DND-41 (cell line): ENCODE results near the gene HAP1.

Experiments
- ATAC-seq: fragments of 200-7000 bp; cut with Tn5 transposase; 3 replicates; pipeline ENCODE4 v1.9.1; 2021; ENCODE audit warnings: low read depth; ENCODE audit not compliant: insufficient read depth
- DNase-seq: peaks from one replicate; pipeline ENCODE4 v3.0.0-alpha.2; 2020
- H2AFZ ChIP-seq: 2 replicates; pipeline ENCODE4 v1.6.0; 2012; ENCODE audit warnings: low read depth, low read length
- H3K27ac ChIP-seq: 2 replicates; pipeline ENCODE4 v1.5.1; 2012; ENCODE audit warnings: low read length, inconsistent platforms
- H3K27me3 ChIP-seq: fragments of 200-600 bp; sonication (generic); 2 replicates; pipeline ENCODE4 v1.6.0; 2012; ENCODE audit warnings: low read length, mild to moderate bottlenecking, inconsistent platforms; ENCODE audit not compliant: insufficient read depth, poor library complexity
- H3K36me3 ChIP-seq: 2 replicates; pipeline ENCODE4 v1.5.1; 2012; ENCODE audit warnings: low read length, inconsistent platforms; ENCODE audit not compliant: insufficient read depth
- H3K4me1 ChIP-seq: 2 replicates; pipeline ENCODE4 v1.5.1; 2012; ENCODE audit warnings: mild to moderate bottlenecking, low read length; ENCODE audit not compliant: insufficient read depth
- H3K4me2 ChIP-seq: 2 replicates; pipeline ENCODE4 v1.6.0; 2012; ENCODE audit warnings: mild to moderate bottlenecking, moderate library complexity, low read length, inconsistent platforms; ENCODE audit not compliant: insufficient read depth
- H3K4me3 ChIP-seq, 2 experiments: fragments of 200-600 bp in 1 of 2; shearing (Covaris generic) in 1 of 2; 2 replicates each; pipeline ENCODE4 v1.5.1; 2012 to 2016; ENCODE audit warnings: inconsistent platforms in 2 of 2, low read length in 2 of 2, mild to moderate bottlenecking in 2 of 2, low read depth in 1 of 2, moderate library complexity in 1 of 2
- H3K79me2 ChIP-seq: 2 replicates; pipeline ENCODE4 v1.6.0; 2012; ENCODE audit warnings: low read length, inconsistent platforms; ENCODE audit not compliant: insufficient read depth
- H3K9ac ChIP-seq: 2 replicates; pipeline ENCODE4 v1.6.0; 2012; ENCODE audit warnings: low read depth, mild to moderate bottlenecking, inconsistent platforms, low read length, moderate library complexity
- H3K9me3 ChIP-seq: 2 replicates; pipeline ENCODE4 v1.5.1; 2012; ENCODE audit warnings: low read length, moderate library complexity, mild to moderate bottlenecking, inconsistent platforms; ENCODE audit not compliant: insufficient read depth, severe bottlenecking
- H4K20me1 ChIP-seq: 2 replicates; pipeline ENCODE4 v1.6.0; 2012; ENCODE audit warnings: low read length; ENCODE audit not compliant: insufficient read depth
- EZH2 ChIP-seq: IDR thresholded peaks from 3 replicates; pipeline ENCODE4 v1.6.1; 2012; ENCODE audit warnings: borderline replicate concordance, low read depth, mild to moderate bottlenecking, moderate library complexity, low read length, inconsistent platforms; ENCODE audit not compliant: severe bottlenecking
- TF ChIP-seq, protein P1 (sequence below): IDR thresholded peaks from 2 replicates; pipeline ENCODE4 v1.5.1; 2012; ENCODE audit warnings: borderline replicate concordance, low read length, moderate library complexity, mild to moderate bottlenecking; ENCODE audit not compliant: poor library complexity, severe bottlenecking; ENCODE audit errors: extremely low read depth

HAP1 gene, protein sequence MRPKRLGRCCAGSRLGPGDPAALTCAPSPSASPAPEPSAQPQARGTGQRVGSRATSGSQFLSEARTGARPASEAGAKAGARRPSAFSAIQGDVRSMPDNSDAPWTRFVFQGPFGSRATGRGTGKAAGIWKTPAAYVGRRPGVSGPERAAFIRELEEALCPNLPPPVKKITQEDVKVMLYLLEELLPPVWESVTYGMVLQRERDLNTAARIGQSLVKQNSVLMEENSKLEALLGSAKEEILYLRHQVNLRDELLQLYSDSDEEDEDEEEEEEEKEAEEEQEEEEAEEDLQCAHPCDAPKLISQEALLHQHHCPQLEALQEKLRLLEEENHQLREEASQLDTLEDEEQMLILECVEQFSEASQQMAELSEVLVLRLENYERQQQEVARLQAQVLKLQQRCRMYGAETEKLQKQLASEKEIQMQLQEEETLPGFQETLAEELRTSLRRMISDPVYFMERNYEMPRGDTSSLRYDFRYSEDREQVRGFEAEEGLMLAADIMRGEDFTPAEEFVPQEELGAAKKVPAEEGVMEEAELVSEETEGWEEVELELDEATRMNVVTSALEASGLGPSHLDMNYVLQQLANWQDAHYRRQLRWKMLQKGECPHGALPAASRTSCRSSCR

DNA sequence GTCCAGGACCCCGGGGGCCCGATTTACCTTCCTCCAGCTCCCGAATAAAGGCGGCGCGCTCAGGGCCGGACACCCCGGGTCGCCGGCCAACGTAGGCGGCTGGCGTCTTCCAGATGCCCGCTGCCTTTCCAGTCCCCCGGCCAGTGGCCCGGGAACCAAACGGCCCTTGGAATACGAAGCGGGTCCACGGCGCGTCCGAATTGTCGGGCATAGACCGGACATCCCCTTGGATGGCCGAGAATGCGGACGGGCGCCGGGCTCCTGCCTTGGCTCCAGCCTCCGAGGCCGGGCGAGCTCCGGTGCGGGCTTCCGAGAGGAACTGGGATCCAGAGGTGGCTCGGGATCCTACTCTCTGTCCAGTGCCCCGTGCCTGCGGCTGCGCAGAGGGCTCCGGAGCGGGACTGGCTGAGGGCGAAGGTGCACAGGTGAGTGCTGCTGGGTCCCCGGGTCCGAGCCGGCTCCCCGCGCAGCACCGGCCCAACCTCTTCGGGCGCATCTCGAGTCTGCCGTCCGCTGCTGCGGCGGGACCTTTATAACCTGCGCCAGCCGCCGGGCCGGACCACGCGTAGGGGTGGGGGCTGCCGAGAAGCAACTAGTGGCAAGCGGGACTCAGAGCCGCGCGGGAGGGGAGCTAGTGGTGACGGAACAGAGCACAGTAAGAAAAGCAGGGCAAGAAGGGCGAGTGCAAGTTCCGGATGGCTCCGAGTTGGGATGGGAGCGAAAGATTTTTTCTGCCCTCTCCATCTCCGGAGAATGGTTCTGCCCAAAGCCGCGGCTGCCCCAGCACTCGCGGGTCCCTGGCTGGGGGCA, at the start of gene HAP1:
HAP1 (minus strand) TSS at position 505 of the 810 bp plus-strand sequence; CDS start at position 496, 9 bp downstream.
- Histone ChIP-seq H3K27ac (no peak within 1 kb of the TSS), H3K4me2 (no peak within 1 kb of the TSS), H2AFZ (no peak within 1 kb of the TSS), H3K9me3 (no peaks in the 10 kb centered on the region), H4K20me1 (no peaks in the 10 kb centered on the region), H3K9ac (no peak within 1 kb of the TSS), H3K79me2 (no peaks in the 10 kb centered on the region), H3K27me3 (peaks cover 4% of the 10 kb centered on the region), H3K36me3 (no peaks in the 10 kb centered on the region), H3K4me1 (peaks cover 7% of the 10 kb centered on the region), H3K4me3 (no peak within 1 kb of the TSS)
- DNase-seq (no peak), ATAC-seq (no peak)
- TF ChIP-seq EZH2: no peak
- TF ChIP-seq, protein P1, sequence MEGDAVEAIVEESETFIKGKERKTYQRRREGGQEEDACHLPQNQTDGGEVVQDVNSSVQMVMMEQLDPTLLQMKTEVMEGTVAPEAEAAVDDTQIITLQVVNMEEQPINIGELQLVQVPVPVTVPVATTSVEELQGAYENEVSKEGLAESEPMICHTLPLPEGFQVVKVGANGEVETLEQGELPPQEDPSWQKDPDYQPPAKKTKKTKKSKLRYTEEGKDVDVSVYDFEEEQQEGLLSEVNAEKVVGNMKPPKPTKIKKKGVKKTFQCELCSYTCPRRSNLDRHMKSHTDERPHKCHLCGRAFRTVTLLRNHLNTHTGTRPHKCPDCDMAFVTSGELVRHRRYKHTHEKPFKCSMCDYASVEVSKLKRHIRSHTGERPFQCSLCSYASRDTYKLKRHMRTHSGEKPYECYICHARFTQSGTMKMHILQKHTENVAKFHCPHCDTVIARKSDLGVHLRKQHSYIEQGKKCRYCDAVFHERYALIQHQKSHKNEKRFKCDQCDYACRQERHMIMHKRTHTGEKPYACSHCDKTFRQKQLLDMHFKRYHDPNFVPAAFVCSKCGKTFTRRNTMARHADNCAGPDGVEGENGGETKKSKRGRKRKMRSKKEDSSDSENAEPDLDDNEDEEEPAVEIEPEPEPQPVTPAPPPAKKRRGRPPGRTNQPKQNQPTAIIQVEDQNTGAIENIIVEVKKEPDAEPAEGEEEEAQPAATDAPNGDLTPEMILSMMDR: no peak

- DNase-seq (no peak), ATAC-seq (no peak)
- TF ChIP-seq, protein P1: no peak
- TF ChIP-seq EZH2: no peak
- Histone ChIP-seq H3K79me2 (no peaks in the 10 kb centered on the region), H4K20me1 (no peaks in the 10 kb centered on the region), H3K27me3 (no peaks in the 10 kb centered on the region), H3K36me3 (no peaks in the 10 kb centered on the region), H3K4me1 (no peaks in the 10 kb centered on the region), H3K9ac (no peak overlapping the region), H3K4me3 (no peak overlapping the region), H3K9me3 (no peaks in the 10 kb centered on the region), H3K27ac (no peak overlapping the region), H2AFZ (no peak overlapping the region), H3K4me2 (no peak overlapping the region)
These were observed 47.7 kb upstream of the HAP1 start for GRCh38 chr17:41782142-41782541.

DNA sequence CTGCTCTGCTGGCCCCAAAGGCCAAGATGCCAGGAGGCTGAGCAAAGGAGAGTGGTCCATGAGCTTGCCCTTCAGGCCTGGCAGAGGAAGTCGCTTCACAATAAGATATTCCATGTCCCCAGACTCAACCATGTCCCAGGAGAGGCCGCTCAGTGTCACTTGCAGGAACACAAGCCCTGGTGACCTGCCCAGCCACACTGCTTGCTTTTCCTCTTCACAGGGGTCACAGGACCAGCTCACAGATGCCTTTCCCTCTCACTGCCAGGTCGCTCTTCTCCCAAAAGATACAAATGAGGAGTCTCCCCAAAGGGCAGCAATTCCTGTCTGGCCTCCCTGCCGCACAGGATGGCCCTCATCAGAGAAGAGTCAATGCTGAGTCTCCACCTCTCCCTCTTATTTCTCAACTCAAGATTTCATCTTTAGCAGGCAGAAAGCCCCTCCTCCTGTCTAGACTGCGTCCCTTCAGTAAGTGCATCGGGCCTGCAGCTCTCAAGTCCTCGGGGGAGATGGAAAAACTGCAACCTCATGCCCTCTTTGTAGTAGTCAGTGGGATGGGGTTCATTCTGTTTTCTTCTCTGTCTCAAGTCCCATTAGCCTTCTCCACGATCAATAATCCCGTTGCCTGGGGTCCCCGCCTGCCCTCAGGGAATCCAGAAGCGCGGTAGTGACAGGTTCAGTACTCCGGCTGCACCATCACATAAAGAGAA, 47.1 kb upstream of the HAP1 start:
- TF ChIP-seq, protein P1: no peak
- TF ChIP-seq EZH2: no peak
- Histone ChIP-seq H3K36me3 (no peaks in the 10 kb centered on the region), H3K79me2 (no peaks in the 10 kb centered on the region), H3K4me2 (no peak overlapping the region), H2AFZ (no peak overlapping the region), H3K27ac (no peak overlapping the region), H3K4me1 (no peaks in the 10 kb centered on the region), H3K9me3 (no peaks in the 10 kb centered on the region), H4K20me1 (no peaks in the 10 kb centered on the region), H3K9ac (no peak overlapping the region), H3K27me3 (no peaks in the 10 kb centered on the region), H3K4me3 (no peak overlapping the region)
- ATAC-seq (no peak), DNase-seq (no peak)
